Natural killer cell treated with Interleukin-12 subunit alpha and Interleukin-12 subunit beta and Interleukin-15 and Interleukin-18, amount 100 ng/mL, for 72 hours (primary cell): ENCODE results near the gene DYRK2. TPM values are rescaled to one million over a fixed set of nuclear protein-coding genes. Genes with fewer than 3 reads are reported as not detected.

Experiments
- ATAC-seq, 2 donors: fragments of 150-1000 bp; cut with Tn5 transposase in 1 of 2; sonication (Bioruptor Pico), chemical (Tn5 transposase) in 1 of 2; 2 replicates each; pipeline ENCODE4 v1.10.0; 2021
- DNase-seq: peaks from one replicate; pipeline ENCODE4 v3.0.0; 2022; ENCODE audit warnings: low spot score
- H3K27ac Mint-ChIP-seq, 2 donors: 1 replicate in 1 of 2; 2 replicates in 1 of 2; pipeline ENCODE4 v1.8.0; 2022; ENCODE audit warnings: mixed read lengths in 2 of 2, mild to moderate bottlenecking in 1 of 2, moderate library complexity in 1 of 2
- H3K27me3 Mint-ChIP-seq, 2 donors: 1 replicate in 1 of 2; 2 replicates in 1 of 2; pipeline ENCODE4 v1.8.0; 2022; ENCODE audit warnings: mixed read lengths in 2 of 2
- H3K36me3 Mint-ChIP-seq: one replicate; pipeline ENCODE4 v1.8.0; 2022; ENCODE audit warnings: mixed read lengths
- H3K4me1 Mint-ChIP-seq, 2 donors: 1 replicate in 1 of 2; 2 replicates in 1 of 2; pipeline ENCODE4 v1.8.0; 2022; ENCODE audit warnings: low read depth in 2 of 2, mixed read lengths in 2 of 2, mild to moderate bottlenecking in 1 of 2
- H3K4me3 Mint-ChIP-seq: one replicate; pipeline ENCODE4 v1.8.0; 2022; ENCODE audit warnings: mixed read lengths
- H3K9me3 Mint-ChIP-seq: 2 replicates; pipeline ENCODE4 v1.8.0; 2022; ENCODE audit warnings: mixed read lengths
- total RNA-seq, 2 donors: library from RNA; stranded (reverse); gene quantifications; one replicate each; pipeline ENCODE4 v1.2.3, GENCODE V29; 2022

The DYRK2 gene
- total RNA-seq, 2 donors from 2014 or later: 37.1 to 56.1 TPM

GRCh38 chr12:67632005-67632404, 16.5 kb upstream of the DYRK2 start:
- peaks cover 5% of the 10 kb centered on the region for H3K9me3 Mint-ChIP-seq
- H3K36me3 Mint-ChIP-seq: no peaks in the 10 kb centered on the region
- DNase-seq (no peak), ATAC-seq (no peak)
- peaks cover 40 to 53% of the 10 kb centered on the region in 2 donors for H3K4me1 Mint-ChIP-seq
- no peaks in the 10 kb centered on the region for H3K27me3 Mint-ChIP-seq
- no peak overlapping the region for H3K4me3 Mint-ChIP-seq
- H3K27ac Mint-ChIP-seq: peak overlapping the region; percentile 3 to 15

GRCh38 chr12:67633024-67633610, 15.4 kb upstream of the DYRK2 start:
- peak overlapping the region in 1 of 2 donors; percentile 36 for H3K27ac Mint-ChIP-seq
- H3K36me3 Mint-ChIP-seq: no peaks in the 10 kb centered on the region
- no peaks in the 10 kb centered on the region for H3K27me3 Mint-ChIP-seq
- no peak for DNase-seq
- H3K9me3 Mint-ChIP-seq: peaks cover 5% of the 10 kb centered on the region
- H3K4me3 Mint-ChIP-seq: no peak overlapping the region
- ATAC-seq: no peak
- peaks cover 40 to 53% of the 10 kb centered on the region in 2 donors for H3K4me1 Mint-ChIP-seq

GRCh38 chr12:67633708-67634107, 14.8 kb upstream of the DYRK2 start:
- Mint-ChIP-seq H3K4me1 (peaks cover 37 to 49% of the 10 kb centered on the region in 2 donors), H3K9me3 (peaks cover 5% of the 10 kb centered on the region), H3K27me3 (no peaks in the 10 kb centered on the region), H3K27ac (peak overlapping the region in 1 of 2 donors; percentile 36), H3K36me3 (no peaks in the 10 kb centered on the region), H3K4me3 (no peak overlapping the region)
- ATAC-seq (no peak), DNase-seq (no peak)

GRCh38 chr12:67634303-67634761, 14.2 kb upstream of the DYRK2 start:
- peaks cover 2% of the 10 kb centered on the region for H3K9me3 Mint-ChIP-seq
- DNase-seq (no peak), ATAC-seq (no peak)
- H3K4me3 Mint-ChIP-seq: no peak overlapping the region
- peak overlapping the region in 1 of 2 donors; percentile 47 for H3K27ac Mint-ChIP-seq
- H3K27me3 Mint-ChIP-seq: no peaks in the 10 kb centered on the region
- H3K36me3 Mint-ChIP-seq: no peaks in the 10 kb centered on the region
- H3K4me1 Mint-ChIP-seq: peaks cover 33 to 43% of the 10 kb centered on the region in 2 donors

GRCh38 chr12:67637718-67638117, 10.8 kb upstream of the DYRK2 start:
- ATAC-seq (no peak), DNase-seq (no peak)
- Mint-ChIP-seq H3K36me3 (no peaks in the 10 kb centered on the region), H3K27ac (peak overlapping the region in 1 of 2 donors; percentile 4), H3K4me3 (no peak overlapping the region), H3K27me3 (no peaks in the 10 kb centered on the region), H3K9me3 (no peaks in the 10 kb centered on the region), H3K4me1 (peaks cover 11 to 16% of the 10 kb centered on the region in 2 donors)

GRCh38 chr12:67638694-67639093, 9.9 kb upstream of the DYRK2 start:
- Mint-ChIP-seq H3K9me3 (no peaks in the 10 kb centered on the region), H3K27me3 (no peaks in the 10 kb centered on the region), H3K4me1 (peaks cover 8 to 9% of the 10 kb centered on the region in 2 donors), H3K36me3 (no peaks in the 10 kb centered on the region), H3K27ac (no peak overlapping the region), H3K4me3 (no peak overlapping the region)
- no peak for ATAC-seq
- DNase-seq: no peak

- DNase-seq (no peak), ATAC-seq (no peak)
- H3K36me3 Mint-ChIP-seq: no peaks in the 10 kb centered on the region
- no peaks in the 10 kb centered on the region for H3K4me1 Mint-ChIP-seq
- no peak overlapping the region for H3K27ac Mint-ChIP-seq
- H3K4me3 Mint-ChIP-seq: no peak overlapping the region
- H3K27me3 Mint-ChIP-seq: no peaks in the 10 kb centered on the region
- H3K9me3 Mint-ChIP-seq: no peaks in the 10 kb centered on the region
These were observed 7.7 kb upstream of the DYRK2 start for GRCh38 chr12:67640863-67641262.

- Mint-ChIP-seq H3K27me3 (no peaks in the 10 kb centered on the region), H3K36me3 (peaks cover 2% of the 10 kb centered on the region), H3K27ac (peak overlapping the region in 1 of 2 donors; percentile 14), H3K9me3 (no peaks in the 10 kb centered on the region), H3K4me3 (no peak overlapping the region), H3K4me1 (peaks cover 13 to 17% of the 10 kb centered on the region in 2 donors)
- no peak for ATAC-seq
- DNase-seq: no peak
These were observed 3.4 kb upstream of the DYRK2 start for GRCh38 chr12:67645126-67645525.

GRCh38 chr12:67645601-67646000, 2.9 kb upstream of the DYRK2 start:
- H3K9me3 Mint-ChIP-seq: no peaks in the 10 kb centered on the region
- no peaks in the 10 kb centered on the region for H3K27me3 Mint-ChIP-seq
- peak overlapping the region in 1 of 2 donors; percentile 1 for H3K27ac Mint-ChIP-seq
- H3K36me3 Mint-ChIP-seq: peaks cover 5% of the 10 kb centered on the region
- ATAC-seq: no peak
- peaks cover 18 to 22% of the 10 kb centered on the region in 2 donors for H3K4me1 Mint-ChIP-seq
- H3K4me3 Mint-ChIP-seq: no peak overlapping the region
- no peak for DNase-seq

GRCh38 chr12:67646775-67647174, 1.8 kb upstream of the DYRK2 start:
- DNase-seq: no peak
- no peak for ATAC-seq
- H3K27me3 Mint-ChIP-seq: no peaks in the 10 kb centered on the region
- peaks cover 29 to 32% of the 10 kb centered on the region in 2 donors for H3K4me1 Mint-ChIP-seq
- peak overlapping the region; percentile 84 for H3K4me3 Mint-ChIP-seq
- H3K27ac Mint-ChIP-seq: peak overlapping the region; percentile 39 to 83
- peaks cover 5% of the 10 kb centered on the region for H3K36me3 Mint-ChIP-seq
- H3K9me3 Mint-ChIP-seq: no peaks in the 10 kb centered on the region

GRCh38 chr12:67647181-67647798, 1.3 kb upstream of the DYRK2 start:
- H3K4me3 Mint-ChIP-seq: peak overlapping the region; percentile 84
- peaks cover 30 to 32% of the 10 kb centered on the region in 2 donors for H3K4me1 Mint-ChIP-seq
- DNase-seq (no peak), ATAC-seq (no peak)
- H3K27ac Mint-ChIP-seq: peak overlapping the region; percentile 39 to 83
- H3K36me3 Mint-ChIP-seq: peaks cover 5% of the 10 kb centered on the region
- H3K27me3 Mint-ChIP-seq: no peaks in the 10 kb centered on the region
- no peaks in the 10 kb centered on the region for H3K9me3 Mint-ChIP-seq

- Mint-ChIP-seq H3K9me3 (no peaks in the 10 kb centered on the region), H3K27ac (peak overlapping the region; percentile 39 to 83), H3K36me3 (peaks cover 5% of the 10 kb centered on the region), H3K27me3 (no peaks in the 10 kb centered on the region), H3K4me1 (peaks cover 30 to 33% of the 10 kb centered on the region in 2 donors), H3K4me3 (peak overlapping the region; percentile 84)
- DNase-seq: no peak
- peak; percentile 2 to 4 for ATAC-seq
These were observed 585 bp upstream of the DYRK2 start for GRCh38 chr12:67647799-67648520.

- Mint-ChIP-seq H3K27ac (no peak overlapping the region), H3K4me1 (peaks cover 42 to 45% of the 10 kb centered on the region in 2 donors), H3K4me3 (peak overlapping the region; percentile 98), H3K27me3 (no peaks in the 10 kb centered on the region), H3K9me3 (no peaks in the 10 kb centered on the region), H3K36me3 (peaks cover 7% of the 10 kb centered on the region)
- DNase-seq (no peak), ATAC-seq (peak in 1 of 2 donors; percentile 52)
These were observed 670 bp downstream of the DYRK2 start for GRCh38 chr12:67649261-67649569.
